Body of pancreas (tissue), 4 donors: Measurements from ENCODE around the gene ARL13B. TPM values are rescaled to one million over a fixed set of nuclear protein-coding genes. Genes with fewer than 3 reads are reported as not detected.
"Not testable (repeated sequence)": the region's sequence is repeated elsewhere in the genome, so short reads cannot be mapped to it uniquely, and the experiment has no call there.

Source experiments
- ATAC-seq: fragments of 150-250 bp; one replicate; pipeline ENCODE4 v1.9.1; 2016
- DNase-seq, 4 donors: peaks; one replicate each; pipeline ENCODE4 v3.0.0-alpha.2; 2019
- H3K27ac ChIP-seq, 4 donors: fragments of 200-600 bp; sonication (generic); 1 replicate in 3 of 4; 2 replicates in 1 of 4; pipeline versions ENCODE4 v1.5.1 to v1.6.1; 2016 to 2019; ENCODE audit warnings: mild to moderate bottlenecking in 1 of 4, mixed read lengths in 1 of 4, moderate library complexity in 1 of 4
- H3K27me3 ChIP-seq, 2 donors: fragments of 200-600 bp; sonication (generic); one replicate each; pipeline ENCODE4 v1.6.0; 2016; ENCODE audit warnings: mild to moderate bottlenecking in 1 of 2
- H3K36me3 ChIP-seq, 2 donors: fragments of 200-600 bp; sonication (generic); replicated peaks in 1 of 2; 2 replicates each; pipeline ENCODE4 v1.5.1; 2016; ENCODE audit warnings: low read depth in 2 of 2; ENCODE audit not compliant: insufficient read depth in 1 of 2
- H3K4me1 ChIP-seq: fragments of 200-600 bp; sonication (generic); one replicate; pipeline ENCODE4 v1.6.0; 2016
- H3K4me3 ChIP-seq, 2 donors: fragments of 200-600 bp; sonication (generic); 1 replicate in 1 of 2; 2 replicates in 1 of 2; pipeline ENCODE4 v1.5.1; 2016 to 2019
- H3K9me3 ChIP-seq, 3 donors: fragments of 200-600 bp; sonication (generic); 1 replicate in 2 of 3; 2 replicates in 1 of 3; pipeline ENCODE4 v1.5.1; 2016
- POLR2A ChIP-seq, 3 donors: fragments of 450-650 bp; IDR thresholded peaks; one replicate each; pipeline ENCODE4 v1.6.1; 2016; ENCODE audit warnings: antibody characterized with exemption in 3 of 3, mild to moderate bottlenecking in 2 of 3
- WGBS, 2 donors: methylation state at CpG; one replicate each; pipeline ENCODE4 v1.1.5; 2017; 5-methylcytosine and 5-hydroxymethylcytosine counted together
- intact Hi-C: fragments of 100-400 bp; cut with DNase I; formaldehyde crosslinking; loops from one replicate; pipeline ENCODE4 v1.15.1; 2023
- total RNA-seq, 2 donors: library from RNA; depleted of rRNA; stranded (reverse); fragments of >200 nt; gene quantifications; one replicate each; pipeline ENCODE4 v1.1.0, GENCODE V29; 2016
- TF ChIP-seq, protein P1 (sequence below), 7 experiments: fragments of 450-650 bp in 4 of 7; fragments of 200-600 bp in 3 of 7; sonication (generic) in 3 of 7; IDR thresholded peaks; one replicate each; pipeline ENCODE4 v1.5.1; 2016 to 2019; ENCODE audit warnings: antibody characterized with exemption in 7 of 7

The ARL13B gene
- total RNA-seq, 2 donors from 2014 or later, result 6.7 to 10.5 TPM

- 15 to 17% methylated on average over 8 of the region's 8 CpGs for WGBS, 2 donors
- H3K27me3 ChIP-seq, result no peaks in the 10 kb centered on the region
- H3K36me3 ChIP-seq, result no peaks in the 10 kb centered on the region
- peaks cover 21% of the 10 kb centered on the region for H3K4me1 ChIP-seq
- peak; percentile 31 to 81 (median 47) for DNase-seq
- H3K9me3 ChIP-seq, result no peaks in the 10 kb centered on the region
- TF ChIP-seq, protein P1, sequence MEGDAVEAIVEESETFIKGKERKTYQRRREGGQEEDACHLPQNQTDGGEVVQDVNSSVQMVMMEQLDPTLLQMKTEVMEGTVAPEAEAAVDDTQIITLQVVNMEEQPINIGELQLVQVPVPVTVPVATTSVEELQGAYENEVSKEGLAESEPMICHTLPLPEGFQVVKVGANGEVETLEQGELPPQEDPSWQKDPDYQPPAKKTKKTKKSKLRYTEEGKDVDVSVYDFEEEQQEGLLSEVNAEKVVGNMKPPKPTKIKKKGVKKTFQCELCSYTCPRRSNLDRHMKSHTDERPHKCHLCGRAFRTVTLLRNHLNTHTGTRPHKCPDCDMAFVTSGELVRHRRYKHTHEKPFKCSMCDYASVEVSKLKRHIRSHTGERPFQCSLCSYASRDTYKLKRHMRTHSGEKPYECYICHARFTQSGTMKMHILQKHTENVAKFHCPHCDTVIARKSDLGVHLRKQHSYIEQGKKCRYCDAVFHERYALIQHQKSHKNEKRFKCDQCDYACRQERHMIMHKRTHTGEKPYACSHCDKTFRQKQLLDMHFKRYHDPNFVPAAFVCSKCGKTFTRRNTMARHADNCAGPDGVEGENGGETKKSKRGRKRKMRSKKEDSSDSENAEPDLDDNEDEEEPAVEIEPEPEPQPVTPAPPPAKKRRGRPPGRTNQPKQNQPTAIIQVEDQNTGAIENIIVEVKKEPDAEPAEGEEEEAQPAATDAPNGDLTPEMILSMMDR (IDR thresholded peaks at IDR 0.05), result no peak
- peak in 2 of 3 donors; percentile 50 to 55 for TF ChIP-seq POLR2A (IDR thresholded peaks at IDR 0.05)
- H3K4me3 ChIP-seq, result peak within 1 kb of the TSS; percentile 4 to 12
- peak within 1 kb of the TSS; percentile 34 to 84 (median 66) for H3K27ac ChIP-seq
- intact Hi-C loops, result no loop called here
- peak; percentile 99 for ATAC-seq
These were observed 48.3 kb downstream of the ARL13B start, which contains the start of gene STX19 for GRCh38 chr3:94028093-94028837. Gene STX19 (minus strand): TSS chr3:94028597. CDS start chr3:94015269, 13,328 bp downstream.

GRCh38 chr3:94036909-94037507 is 57.1 kb downstream of the ARL13B start:
- Histone ChIP-seq H3K9me3 (no peaks in the 10 kb centered on the region), H3K27ac (no peak overlapping the region), H3K4me3 (no peak overlapping the region), H3K36me3 (no peaks in the 10 kb centered on the region), H3K4me1 (no peaks in the 10 kb centered on the region), H3K27me3 (no peaks in the 10 kb centered on the region)
- ATAC-seq, result peak; percentile 42
- WGBS, 2 donors, result 79 to 84% methylated on average over 3 of the region's 3 CpGs
- intact Hi-C loops, result no loop called here
- DNase-seq, result no peak
- no peak for TF ChIP-seq POLR2A (IDR thresholded peaks at IDR 0.05)
- TF ChIP-seq, protein P1 (IDR thresholded peaks at IDR 0.05), result peak in 5 of 7 experiments; percentile 25 to 40 (median 35)

DNA sequence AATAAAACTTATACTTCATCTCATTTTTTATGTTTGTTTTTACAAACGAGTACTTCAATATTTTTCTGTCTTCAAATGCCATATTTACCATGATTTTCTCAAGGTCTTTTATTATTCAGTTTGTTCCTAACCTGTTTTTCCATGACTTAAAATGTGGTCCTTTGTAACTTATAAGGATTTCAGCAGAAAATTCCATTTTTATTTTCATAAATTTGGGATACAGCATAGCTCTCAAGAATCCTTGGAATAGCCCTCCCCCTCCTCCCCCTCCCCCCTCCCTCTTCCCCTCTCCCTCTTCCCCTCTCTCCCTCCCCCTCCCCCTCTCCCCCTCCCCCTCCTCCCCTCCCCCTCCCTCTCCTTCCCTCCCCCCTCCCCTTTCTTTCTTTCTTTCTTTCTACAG is 63.3 kb downstream of the ARL13B start:
- 51 to 74% methylated on average over 1 of the region's 1 CpG for WGBS, 2 donors
- intact Hi-C loops, result no loop called here

DNA sequence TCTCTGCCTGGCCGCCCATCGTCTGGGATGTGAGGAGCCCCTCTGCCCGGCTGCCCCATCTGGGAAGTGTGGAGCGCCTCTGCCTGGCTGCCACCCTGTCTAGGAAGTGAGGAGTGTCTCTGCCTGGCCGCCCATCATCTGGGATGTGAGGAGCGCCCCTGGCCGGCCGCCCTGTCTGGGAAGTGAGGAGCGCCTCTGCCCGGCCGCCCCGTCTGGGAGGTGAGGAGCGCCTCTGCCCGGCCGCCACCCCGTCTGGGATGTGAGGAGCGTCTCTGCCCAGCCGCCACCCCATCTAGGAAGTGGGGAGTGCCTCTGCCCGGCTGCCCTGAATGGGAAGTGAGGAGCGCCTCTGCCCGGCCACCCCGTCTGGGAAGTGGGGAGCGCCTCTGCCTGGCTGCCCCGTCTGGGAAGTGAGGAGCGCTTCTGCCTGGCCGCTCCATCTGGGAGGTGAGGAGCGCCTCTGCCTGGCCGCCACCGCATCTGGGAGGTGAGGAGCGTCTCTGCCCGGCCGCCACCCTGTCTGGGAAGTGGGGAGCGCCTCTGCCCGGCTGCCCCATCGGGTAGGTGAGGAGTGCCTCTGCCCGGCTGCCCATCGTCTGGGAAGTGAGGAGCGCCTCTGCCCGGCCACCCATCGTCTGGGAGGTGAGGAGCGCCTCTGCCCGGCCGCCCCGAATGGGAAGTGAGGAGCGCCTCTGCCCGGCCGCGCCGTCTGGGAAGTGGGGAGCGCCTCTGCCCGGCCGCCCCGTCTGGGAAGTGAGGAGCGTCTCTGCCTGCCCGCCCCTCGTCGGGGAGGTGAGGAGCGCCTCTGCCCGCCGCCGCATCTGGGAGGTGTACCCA is 64.4 kb downstream of the ARL13B start:
- H3K27me3 ChIP-seq, H3K4me3 ChIP-seq, intact Hi-C loops, H3K27ac ChIP-seq, ATAC-seq, DNase-seq, H3K4me1 ChIP-seq, H3K36me3 ChIP-seq, H3K9me3 ChIP-seq: not testable (repeated sequence)
- WGBS, 2 donors, result 90 to 97% methylated on average over 37 to 55 of the region's 61 CpGs

More for the DNA sequence above, 63.3 kb downstream of the ARL13B start:
- H3K27me3 ChIP-seq, result no peaks in the 10 kb centered on the region
- H3K4me3 ChIP-seq, result no peak overlapping the region
- no peak for DNase-seq
- H3K4me1 ChIP-seq, result no peaks in the 10 kb centered on the region
- TF ChIP-seq POLR2A (IDR thresholded peaks at IDR 0.05), result no peak
- TF ChIP-seq, protein P1 (IDR thresholded peaks at IDR 0.05), result no peak
- no peaks in the 10 kb centered on the region for H3K9me3 ChIP-seq
- peaks cover 0 to 7% of the 10 kb centered on the region in 2 donors for H3K36me3 ChIP-seq
- H3K27ac ChIP-seq, result no peak overlapping the region
- ATAC-seq, result no peak

- DNase-seq (no peak), ATAC-seq (no peak)
- Histone ChIP-seq H3K4me1 (no peaks in the 10 kb centered on the region), H3K9me3 (no peaks in the 10 kb centered on the region), H3K4me3 (no peak overlapping the region), H3K36me3 (peaks cover 0 to 7% of the 10 kb centered on the region in 2 donors), H3K27me3 (no peaks in the 10 kb centered on the region), H3K27ac (no peak overlapping the region)
- TF ChIP-seq POLR2A (IDR thresholded peaks at IDR 0.05), result no peak
- TF ChIP-seq, protein P1 (IDR thresholded peaks at IDR 0.05), result no peak
- intact Hi-C loops, result no loop called here
- 94 to 97% methylated on average over 2 of the region's 2 CpGs for WGBS, 2 donors
These were observed 66.6 kb downstream of the ARL13B start for GRCh38 chr3:94046533-94046932.
